Islet of Langerhans (tissue), 1 donor: ENCODE data around the gene CDH22.

ENCODE experiments used
- FAIRE-seq: peaks from one replicate; lab custom pipeline; 2011; peaks lifted over from hg19 to GRCh38; lab: Jason Lieb, UNC

Gene CDH22

GRCh38 chr20:46135856-46136633 lies 172.3 kb downstream of the CDH22 start:
- FAIRE-seq, result no peak

GRCh38 chr20:46134716-46135115 lies 173.6 kb downstream of the CDH22 start:
- no peak for FAIRE-seq

DNA sequence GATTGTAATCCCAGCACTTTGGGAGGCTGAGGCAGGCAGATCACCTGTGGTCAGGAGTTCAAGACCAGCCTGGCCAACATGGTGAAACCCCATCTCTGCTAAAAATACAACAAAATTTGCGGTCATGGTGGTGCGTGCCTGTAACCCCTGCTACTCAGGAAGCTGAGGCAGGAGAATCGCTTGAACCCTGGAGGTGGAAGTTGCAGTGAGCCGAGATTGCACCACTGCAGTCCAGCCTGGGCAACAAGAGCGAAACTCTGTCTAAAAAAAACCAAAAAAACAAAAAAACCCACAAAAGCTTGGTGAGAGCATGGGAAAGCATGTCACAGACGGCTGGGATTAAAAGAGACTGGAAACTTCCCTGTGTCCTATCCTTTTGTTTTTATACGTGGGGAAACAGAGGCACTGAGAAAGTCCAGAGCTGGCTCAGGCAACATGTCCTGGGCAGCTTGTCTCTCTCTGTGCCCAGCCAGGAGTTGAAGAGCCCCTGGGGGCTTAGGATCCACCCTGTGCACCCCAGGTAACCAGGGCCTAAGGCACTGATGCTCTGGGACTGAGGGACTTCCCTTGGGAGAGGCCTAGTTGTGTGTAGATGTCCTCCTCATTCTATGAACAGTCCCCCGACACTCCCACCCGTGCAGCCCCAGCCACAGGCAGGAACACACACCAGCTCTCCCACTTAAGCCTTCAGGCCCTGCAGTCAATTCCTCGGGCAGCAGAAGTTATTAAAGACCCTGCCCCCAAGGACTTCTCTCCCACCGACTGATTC lies 174.2 kb downstream of the CDH22 start:
- FAIRE-seq, result no peak

- FAIRE-seq, result no peak
These were observed 175.6 kb downstream of the CDH22 start for GRCh38 chr20:46132705-46133120.

- FAIRE-seq, result no peak
These were observed 176.9 kb downstream of the CDH22 start for GRCh38 chr20:46131396-46131795.

DNA sequence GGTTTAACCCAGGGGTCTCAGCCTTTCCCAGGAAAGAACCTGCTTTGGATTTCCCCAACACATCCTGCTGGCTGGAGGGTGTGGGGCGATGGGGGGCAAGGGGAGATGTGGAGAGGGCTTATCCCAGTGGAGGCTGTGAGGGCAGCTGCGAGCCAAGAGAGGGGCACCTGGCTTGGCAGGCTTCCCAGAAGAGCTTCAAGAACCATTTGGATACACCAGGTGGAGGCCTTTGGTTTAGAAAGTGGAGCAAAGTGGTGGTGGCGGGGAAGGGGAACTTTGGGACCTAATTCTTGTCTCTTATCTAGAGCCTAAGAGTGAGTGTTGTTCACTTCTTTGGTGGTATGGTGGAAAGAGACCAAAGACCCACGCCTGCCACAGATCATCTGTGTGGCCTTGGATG lies 177.8 kb downstream of the CDH22 start:
- FAIRE-seq, result no peak

GRCh38 chr20:46129955-46130481 lies 178.3 kb downstream of the CDH22 start:
- no peak for FAIRE-seq

DNA sequence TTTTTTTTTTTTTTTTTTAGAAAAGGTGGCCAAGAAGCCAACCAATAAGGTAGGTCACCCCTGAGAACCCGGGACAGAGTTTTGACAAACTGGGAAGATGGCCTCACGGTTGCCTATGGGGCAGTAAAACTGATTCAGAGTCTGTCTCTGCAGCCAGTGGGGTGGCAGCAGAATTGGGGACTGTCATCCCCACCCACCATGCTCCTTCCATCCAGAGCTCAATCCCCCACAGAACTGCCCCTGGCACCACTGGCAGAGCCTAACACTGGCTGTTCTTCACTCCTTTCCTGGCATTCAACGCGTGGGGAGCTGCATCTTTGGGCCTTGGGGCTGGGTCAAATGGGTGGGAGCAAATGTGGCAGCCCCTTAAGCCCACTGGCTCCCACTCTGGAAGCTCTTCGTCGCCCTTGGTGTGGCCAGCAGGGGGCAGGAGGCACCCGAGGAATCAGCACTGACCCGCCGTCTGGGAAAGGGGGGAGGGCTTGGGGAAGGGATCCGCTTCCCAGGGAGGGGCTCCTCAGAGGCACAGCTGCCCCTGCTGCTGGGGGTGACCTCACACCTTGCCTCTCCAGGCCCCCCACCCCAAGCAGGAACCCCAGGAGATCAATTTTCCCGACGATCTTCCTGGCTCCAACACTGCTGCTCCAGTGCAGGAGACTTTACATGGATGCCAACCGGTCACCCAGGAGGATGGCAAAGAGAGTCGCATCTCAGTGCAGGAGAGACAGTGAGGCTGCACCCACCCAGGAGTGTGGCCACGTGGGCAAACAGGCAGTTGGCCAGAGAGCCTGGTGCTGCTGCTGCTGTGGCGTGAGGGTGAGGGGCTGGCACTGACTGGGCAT lies 179.8 kb downstream of the CDH22 start:
- no peak for FAIRE-seq

DNA sequence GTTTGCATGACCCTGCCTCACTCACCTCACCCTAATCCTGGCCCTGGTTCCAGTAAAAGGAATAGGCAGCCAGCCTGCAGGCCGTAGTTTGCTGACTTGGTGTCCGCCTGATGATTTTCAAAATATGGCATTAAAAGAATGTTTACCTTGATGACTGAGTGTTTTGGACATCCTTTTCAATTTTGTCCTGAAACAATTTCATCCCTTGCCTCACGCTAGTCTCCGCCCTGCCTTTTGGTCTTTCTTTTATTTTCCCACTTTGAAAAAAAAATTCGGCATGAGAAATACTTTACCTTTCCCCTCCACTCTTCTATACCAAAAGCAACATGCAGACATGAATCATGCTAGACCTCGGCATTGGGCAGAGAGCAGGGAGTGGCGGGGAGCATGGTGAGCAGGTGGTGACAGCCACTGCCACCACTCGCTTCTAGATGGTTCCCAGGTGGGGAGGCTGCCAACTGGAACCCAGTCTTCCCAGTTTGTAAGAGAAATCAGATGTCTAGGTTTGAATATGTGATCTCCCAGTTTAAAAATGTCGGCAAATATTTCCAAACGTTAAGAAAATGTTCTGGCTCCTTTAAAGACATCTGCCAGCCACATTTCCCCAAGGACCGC lies 180.8 kb downstream of the CDH22 start:
- FAIRE-seq, result no peak

DNA sequence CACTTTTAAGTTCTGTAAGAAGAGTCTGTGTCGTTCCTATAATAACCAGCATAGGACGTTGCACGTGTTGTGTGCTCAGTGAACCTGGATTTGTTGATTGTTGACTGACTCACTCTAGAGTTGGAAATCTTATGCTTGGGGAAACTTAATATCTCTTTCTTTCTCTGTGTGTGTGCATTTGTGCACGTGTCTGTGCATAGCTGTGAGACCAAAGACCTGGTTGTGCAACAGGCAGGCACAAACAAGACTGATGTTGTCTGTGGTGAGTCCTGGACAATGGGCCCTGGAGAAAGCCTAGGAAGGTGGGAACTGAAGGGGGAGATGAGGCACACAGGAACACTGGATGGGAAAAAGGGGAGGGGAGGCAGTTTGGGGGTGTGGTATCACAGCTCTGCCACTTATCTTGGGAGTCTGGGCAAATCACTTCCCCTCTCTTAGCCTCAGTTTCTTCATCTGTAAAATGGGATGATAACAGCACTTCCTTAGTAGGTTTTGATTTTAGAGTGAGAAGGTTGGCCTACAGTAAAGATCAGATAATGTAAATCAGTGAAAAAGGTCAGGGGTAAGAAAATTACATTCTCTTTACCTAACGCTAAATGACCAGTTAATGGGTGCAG lies 181.8 kb downstream of the CDH22 start:
- no peak for FAIRE-seq
